ENCODE data around the gene ATXN7.

ATXN7 gene

GRCh38 chr3:63940389-63940757, 76.7 kb downstream of the ATXN7 start:
- no peak overlapping the region for H3K4me3 ChIP-seq (replicated peaks; ENCODE audit: low read depth, low read length)
- H3K36me3 ChIP-seq (ENCODE audit: control insufficient read depth, insufficient read depth, low read length) = no peaks in the 10 kb centered on the region; the same call in 1 of the 2 replicates
- no peaks in the 10 kb centered on the region for H3K27me3 ChIP-seq (replicated peaks; ENCODE audit: control insufficient read depth, insufficient read depth, low read length)
- DNase-seq (ENCODE audit: extremely low read depth, insufficient read length) = no peak
- TF ChIP-seq CTCF (IDR thresholded peaks at IDR 0.05; ENCODE audit: insufficient read depth, low read length, poor library complexity, severe bottlenecking) = no peak

GRCh38 chr3:63942528-63942927, 78.9 kb downstream of the ATXN7 start:
- H3K36me3 ChIP-seq (ENCODE audit: control insufficient read depth, insufficient read depth, low read length) = no peaks in the 10 kb centered on the region; the same call in none of the 2 replicates
- no peak for DNase-seq (ENCODE audit: extremely low read depth, insufficient read length)
- H3K27me3 ChIP-seq (replicated peaks; ENCODE audit: control insufficient read depth, insufficient read depth, low read length) = no peaks in the 10 kb centered on the region
- TF ChIP-seq CTCF (IDR thresholded peaks at IDR 0.05; ENCODE audit: insufficient read depth, low read length, poor library complexity, severe bottlenecking) = no peak
- H3K4me3 ChIP-seq (replicated peaks; ENCODE audit: low read depth, low read length) = no peak overlapping the region

- no peak for DNase-seq (ENCODE audit: extremely low read depth, insufficient read length)
- no peaks in the 10 kb centered on the region; the same call in none of the 2 replicates for H3K36me3 ChIP-seq (ENCODE audit: control insufficient read depth, insufficient read depth, low read length)
- TF ChIP-seq CTCF (IDR thresholded peaks at IDR 0.05; ENCODE audit: insufficient read depth, low read length, poor library complexity, severe bottlenecking) = no peak
These were observed 80.0 kb downstream of the ATXN7 start for GRCh38 chr3:63943678-63944077.

GRCh38 chr3:63945558-63946096, 82.0 kb downstream of the ATXN7 start:
- Histone ChIP-seq H3K36me3 (ENCODE audit: control insufficient read depth, insufficient read depth, low read length) (no peaks in the 10 kb centered on the region; the same call in none of the 2 replicates), H3K27me3 (replicated peaks; ENCODE audit: control insufficient read depth, insufficient read depth, low read length) (no peaks in the 10 kb centered on the region), H3K4me3 (replicated peaks; ENCODE audit: low read depth, low read length) (no peak overlapping the region)
- no peak for DNase-seq (ENCODE audit: extremely low read depth, insufficient read length)
- no peak for TF ChIP-seq CTCF (IDR thresholded peaks at IDR 0.05; ENCODE audit: insufficient read depth, low read length, poor library complexity, severe bottlenecking)

More at GRCh38 chr3:63943678-63944077, 80.0 kb downstream of the ATXN7 start:
- no peaks in the 10 kb centered on the region for H3K27me3 ChIP-seq (replicated peaks; ENCODE audit: control insufficient read depth, insufficient read depth, low read length)
- no peak overlapping the region for H3K4me3 ChIP-seq (replicated peaks; ENCODE audit: low read depth, low read length)

GRCh38 chr3:63946753-63947152, 83.1 kb downstream of the ATXN7 start:
- H3K36me3 ChIP-seq (ENCODE audit: control insufficient read depth, insufficient read depth, low read length) = no peaks in the 10 kb centered on the region; the same call in none of the 2 replicates
- H3K27me3 ChIP-seq (replicated peaks; ENCODE audit: control insufficient read depth, insufficient read depth, low read length) = no peaks in the 10 kb centered on the region
- TF ChIP-seq CTCF (IDR thresholded peaks at IDR 0.05; ENCODE audit: insufficient read depth, low read length, poor library complexity, severe bottlenecking) = no peak
- no peak overlapping the region for H3K4me3 ChIP-seq (replicated peaks; ENCODE audit: low read depth, low read length)
- DNase-seq (ENCODE audit: extremely low read depth, insufficient read length) = no peak

GRCh38 chr3:63947594-63947993, 83.9 kb downstream of the ATXN7 start:
- TF ChIP-seq CTCF (IDR thresholded peaks at IDR 0.05; ENCODE audit: insufficient read depth, low read length, poor library complexity, severe bottlenecking) = no peak
- no peak for DNase-seq (ENCODE audit: extremely low read depth, insufficient read length)
- H3K4me3 ChIP-seq (replicated peaks; ENCODE audit: low read depth, low read length) = no peak overlapping the region
- no peaks in the 10 kb centered on the region for H3K27me3 ChIP-seq (replicated peaks; ENCODE audit: control insufficient read depth, insufficient read depth, low read length)
- H3K36me3 ChIP-seq (ENCODE audit: control insufficient read depth, insufficient read depth, low read length) = no peaks in the 10 kb centered on the region; the same call in none of the 2 replicates

Data from GM06990 (cell line).